GM19468 (cell line): ENCODE data around the gene FRMD4A.

ENCODE experiments used
- ATAC-seq: cut with Tn5 transposase; IDR thresholded peaks from one replicate; pipeline ENCODE4 v1.9.1; 2021; ENCODE audit warnings: mild to moderate bottlenecking, moderate library complexity, moderate number of reproducible peaks; ENCODE audit not compliant: unreplicated experiment; ENCODE audit errors: extremely low read depth

Gene FRMD4A

GRCh38 chr10:14345262-14345661 lies 14.5 kb upstream of the FRMD4A start:
- ATAC-seq = no peak

- no peak for ATAC-seq
Observed at GRCh38 chr10:14340051-14340744, 9.5 kb upstream of the FRMD4A start.

- no peak for ATAC-seq
Observed at GRCh38 chr10:14336736-14337135, 6.0 kb upstream of the FRMD4A start.

GRCh38 chr10:14334771-14335170 lies 4.0 kb upstream of the FRMD4A start:
- no peak for ATAC-seq

- ATAC-seq = no peak
Observed at GRCh38 chr10:14333606-14334005, 2.9 kb upstream of the FRMD4A start.

GRCh38 chr10:14332903-14333302 lies 2.2 kb upstream of the FRMD4A start:
- ATAC-seq = no peak

GRCh38 chr10:14329746-14330173 lies 964 bp downstream of the FRMD4A start:
- no peak for ATAC-seq

- ATAC-seq = no peak
Observed at GRCh38 chr10:14328881-14329672, 1.6 kb downstream of the FRMD4A start.

GRCh38 chr10:14327527-14327926 lies 3.2 kb downstream of the FRMD4A start:
- ATAC-seq = no peak

- no peak for ATAC-seq
Observed at GRCh38 chr10:14326581-14326980, 4.1 kb downstream of the FRMD4A start.

GRCh38 chr10:14325325-14325955 lies 5.3 kb downstream of the FRMD4A start:
- no peak for ATAC-seq

- ATAC-seq = no peak
Observed at GRCh38 chr10:14322526-14323188, 8.1 kb downstream of the FRMD4A start.

GRCh38 chr10:14318007-14318406 lies 12.7 kb downstream of the FRMD4A start:
- ATAC-seq = no peak

GRCh38 chr10:14312014-14312413 lies 18.7 kb downstream of the FRMD4A start:
- no peak for ATAC-seq

- no peak for ATAC-seq
Observed at GRCh38 chr10:14311206-14311957, 19.3 kb downstream of the FRMD4A start.

GRCh38 chr10:14309593-14309992 lies 21.1 kb downstream of the FRMD4A start:
- no peak for ATAC-seq

- no peak for ATAC-seq
Observed at GRCh38 chr10:14306190-14306589, 24.5 kb downstream of the FRMD4A start.

- ATAC-seq = no peak
Observed at GRCh38 chr10:14304046-14304445, 26.7 kb downstream of the FRMD4A start.

- ATAC-seq = no peak
Observed at GRCh38 chr10:14302035-14302434, 28.7 kb downstream of the FRMD4A start.

- ATAC-seq = no peak
Observed at GRCh38 chr10:14299556-14299955, 31.2 kb downstream of the FRMD4A start.
